Stimulated activated CD8-positive, alpha-beta memory T cell treated with anti-CD3 and anti-CD28 coated beads, Interleukin-2, amount 100 ng/mL, for 1 hour (primary cell): ENCODE data around the gene SLC12A1.

Source experiments
- DNase-seq, 2 donors: peaks; one replicate each; pipeline ENCODE4 v3.0.0-alpha.2; 2020; ENCODE audit warnings: low read depth in 2 of 2

Gene SLC12A1

GRCh38 chr15:48242535-48242934, 36.4 kb downstream of the SLC12A1 start:
- DNase-seq = no peak

DNA sequence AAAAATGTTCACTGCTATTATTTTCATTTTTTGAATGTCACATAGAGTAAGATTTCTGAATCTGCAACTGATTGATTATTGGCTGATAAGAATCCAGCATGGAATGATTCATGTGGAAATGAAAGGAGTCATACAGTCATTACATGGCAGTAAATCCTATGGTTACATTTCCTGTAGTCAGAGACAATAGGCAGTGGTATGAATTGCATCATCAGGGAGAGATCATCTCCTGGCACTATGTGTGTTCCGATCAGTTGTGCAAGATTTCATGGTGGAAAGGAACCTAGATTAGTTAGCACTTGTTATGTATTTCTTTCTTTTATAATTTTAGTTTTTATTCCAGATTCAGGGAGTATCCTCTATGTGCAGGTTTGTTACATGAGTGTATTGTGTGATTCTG, 38.8 kb downstream of the SLC12A1 start:
- no peak for DNase-seq

GRCh38 chr15:48248414-48248813, 42.3 kb downstream of the SLC12A1 start:
- DNase-seq = no peak

GRCh38 chr15:48250640-48251076, 44.6 kb downstream of the SLC12A1 start:
- DNase-seq = no peak

DNA sequence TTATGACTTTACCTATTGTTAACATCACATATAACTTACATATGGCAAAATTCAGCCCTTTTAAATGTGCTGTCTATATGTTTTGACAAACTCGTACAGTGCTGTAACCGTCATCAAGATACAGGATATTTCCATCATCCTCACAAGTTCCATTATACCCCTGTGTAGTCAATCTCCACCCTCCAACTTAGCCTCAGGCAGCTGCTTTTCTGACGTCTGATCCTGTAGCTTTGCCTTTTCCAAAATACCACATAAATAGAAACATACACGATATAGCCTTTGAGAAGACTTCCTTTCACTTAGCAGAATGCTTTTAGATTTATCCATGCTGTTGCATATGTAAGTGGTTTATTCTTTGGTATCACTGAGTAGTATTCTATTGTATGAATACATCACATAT, 47.1 kb downstream of the SLC12A1 start:
- no peak for DNase-seq

GRCh38 chr15:48265135-48265534, 59.0 kb downstream of the SLC12A1 start:
- no peak for DNase-seq

- DNase-seq = no peak
These were observed 60.1 kb downstream of the SLC12A1 start for GRCh38 chr15:48266024-48266689.

GRCh38 chr15:48267766-48268165, 61.7 kb downstream of the SLC12A1 start:
- no peak for DNase-seq

DNA sequence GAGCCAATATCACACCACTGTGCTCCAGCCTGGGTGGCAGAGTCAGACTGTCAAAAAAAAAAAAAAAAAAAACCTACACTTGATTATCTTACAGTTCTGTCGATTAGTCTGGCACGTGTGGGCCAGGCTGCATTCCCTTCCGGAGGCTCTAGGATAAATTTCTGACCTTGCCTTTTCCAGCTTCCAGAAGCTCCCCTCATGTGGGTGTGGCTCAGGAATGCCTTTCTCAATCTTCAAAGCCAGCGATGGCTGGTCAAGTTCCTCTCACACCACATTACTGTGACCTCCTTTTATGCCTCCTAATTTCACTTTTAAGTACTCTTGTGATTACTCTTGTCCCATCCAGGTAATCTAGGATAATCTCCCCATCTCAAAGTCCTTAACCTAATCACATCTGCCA, 66.9 kb downstream of the SLC12A1 start:
- no peak for DNase-seq

DNA sequence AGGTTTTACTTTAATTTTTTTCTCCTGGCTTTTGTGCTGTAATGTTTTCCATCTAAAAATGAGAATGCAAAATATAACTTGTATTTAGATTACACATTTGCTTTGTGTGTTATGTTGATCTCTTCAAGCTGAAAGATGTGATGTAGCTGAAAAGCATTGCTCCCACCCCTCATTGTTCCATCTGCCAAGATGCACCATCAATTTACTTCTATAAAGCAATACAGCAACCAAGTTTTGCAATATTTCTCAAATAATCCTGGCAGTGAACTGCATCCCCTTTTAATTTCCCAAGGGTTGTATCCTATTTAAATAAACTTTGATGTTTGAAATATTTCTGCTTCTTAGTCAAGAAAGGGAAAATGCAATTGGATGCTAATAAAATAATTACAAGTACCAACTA, 72.6 kb downstream of the SLC12A1 start:
- no peak for DNase-seq

GRCh38 chr15:48279608-48280007, 73.5 kb downstream of the SLC12A1 start:
- no peak for DNase-seq

GRCh38 chr15:48281674-48282073, 75.6 kb downstream of the SLC12A1 start:
- DNase-seq = no peak

GRCh38 chr15:48282216-48282615, 76.1 kb downstream of the SLC12A1 start:
- no peak for DNase-seq

DNA sequence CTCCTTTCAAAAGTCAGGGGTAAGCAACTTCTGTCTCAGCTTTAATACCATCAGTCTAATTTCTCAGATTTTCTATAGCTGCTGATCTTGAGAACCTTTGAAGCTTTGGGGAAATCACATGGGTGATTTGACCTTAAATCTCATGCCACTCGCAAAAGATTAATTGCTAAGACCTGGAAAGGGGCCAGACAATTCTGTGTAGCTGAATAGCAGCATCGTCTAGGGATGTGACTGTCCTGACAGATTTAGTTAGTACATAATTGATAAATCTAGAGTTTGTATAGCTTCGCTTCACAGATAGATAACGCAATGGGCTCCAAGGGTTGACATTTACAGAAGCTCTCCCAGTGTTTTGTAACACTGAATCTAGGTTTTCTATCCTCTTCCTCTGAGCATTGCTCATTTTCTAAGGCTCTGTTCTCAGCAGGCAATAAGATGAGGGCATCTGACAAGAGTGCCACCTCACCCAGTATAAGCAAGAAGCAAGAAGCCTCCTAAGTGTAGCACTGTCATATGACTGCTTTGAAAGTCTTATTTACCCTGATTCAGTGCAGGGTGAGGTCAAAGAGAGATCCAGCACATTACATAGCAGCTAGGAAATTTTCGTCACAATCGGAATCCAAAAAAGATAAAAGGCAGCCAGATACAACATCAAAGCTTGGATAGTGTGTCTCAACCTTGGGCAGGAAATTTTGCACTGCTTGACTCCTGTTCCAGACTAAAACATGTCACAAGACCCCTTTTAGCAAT, 77.5 kb downstream of the SLC12A1 start:
- no peak for DNase-seq

DNA sequence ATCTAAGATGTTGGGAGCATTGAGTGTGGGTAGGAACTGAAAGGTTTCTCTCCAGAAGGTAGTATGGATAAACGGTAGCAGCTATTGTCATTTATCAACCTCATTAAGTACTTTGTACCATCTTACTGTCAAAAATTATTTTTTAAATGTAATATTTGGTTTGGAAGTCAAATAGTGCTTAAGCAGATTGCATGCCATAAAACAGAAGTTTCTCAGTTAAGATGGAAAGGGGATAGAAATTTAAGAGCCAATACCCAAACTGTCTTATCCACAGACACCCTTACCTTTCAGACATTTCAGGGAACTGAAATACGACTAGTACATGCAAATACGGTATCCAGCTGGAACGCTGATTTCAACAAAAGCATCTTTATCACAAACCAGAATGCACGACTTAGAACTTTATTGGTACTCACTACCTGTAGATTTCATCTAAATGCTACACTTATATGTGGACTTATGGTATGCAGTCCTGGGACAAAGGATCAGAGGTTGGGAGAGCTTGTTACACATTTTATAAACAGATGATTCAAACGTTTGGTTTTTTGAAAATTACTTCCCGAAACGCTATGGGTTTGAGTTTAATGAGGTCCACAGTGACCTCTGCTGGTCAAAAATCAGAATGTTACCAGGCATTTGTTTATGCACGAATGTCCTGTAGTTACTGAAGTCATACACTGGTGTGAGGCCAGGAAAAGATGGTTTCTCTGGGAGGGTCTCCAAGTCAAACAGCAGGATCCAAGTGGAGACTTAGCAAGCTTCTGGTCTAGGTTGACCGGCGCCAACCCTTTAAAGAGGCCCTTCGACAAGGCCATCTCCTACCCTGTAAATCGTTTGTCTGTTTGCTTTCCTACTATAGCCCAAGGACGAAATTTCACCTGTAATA, 79.5 kb downstream of the SLC12A1 start:
- no peak for DNase-seq

- DNase-seq = no peak
These were observed 83.5 kb downstream of the SLC12A1 start for GRCh38 chr15:48289628-48290027.

DNA sequence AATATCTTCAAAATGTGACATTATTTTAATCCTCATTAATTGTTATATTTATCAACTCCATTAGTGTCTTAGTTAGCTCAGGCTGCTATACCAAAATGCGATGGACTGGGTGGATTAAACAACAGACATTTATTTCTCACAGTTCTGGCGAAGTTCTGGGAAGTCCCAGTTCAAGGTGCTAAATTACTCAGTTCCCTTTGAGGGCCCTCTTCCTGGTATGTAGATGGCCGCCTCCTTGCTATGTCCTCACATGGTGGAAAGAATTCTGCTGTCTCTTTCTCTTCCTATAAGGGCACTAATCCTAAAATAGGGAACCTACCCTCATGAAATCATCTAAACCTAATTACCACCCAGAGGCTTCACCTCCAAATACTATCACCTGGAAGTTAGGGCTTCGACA, 86.4 kb downstream of the SLC12A1 start:
- DNase-seq = no peak

- no peak for DNase-seq
These were observed 91.6 kb downstream of the SLC12A1 start for GRCh38 chr15:48297668-48298067.

DNA sequence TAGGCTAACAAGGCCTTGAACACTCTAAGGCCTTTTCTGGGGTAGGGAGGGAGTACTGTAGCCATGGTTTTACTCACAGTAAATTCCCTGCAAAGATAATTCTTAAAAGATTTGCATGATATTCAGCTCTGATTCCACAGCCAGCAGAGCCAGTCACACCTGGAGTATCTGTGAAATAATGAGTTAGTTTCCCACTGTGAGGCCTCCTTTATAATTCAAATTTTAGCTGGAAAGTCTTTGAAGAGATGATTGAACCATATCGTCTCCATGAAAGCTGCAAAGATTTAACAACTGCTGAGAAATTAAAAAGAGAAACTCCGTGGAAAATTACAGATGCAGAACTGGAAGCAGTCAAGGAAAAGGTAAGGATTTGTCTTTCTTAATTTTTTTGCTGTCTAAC, 92.8 kb downstream of the SLC12A1 start:
- no peak for DNase-seq

- no peak for DNase-seq
These were observed 93.9 kb downstream of the SLC12A1 start for GRCh38 chr15:48300038-48300437.

- DNase-seq = no peak
These were observed 98.3 kb downstream of the SLC12A1 start for GRCh38 chr15:48304398-48304797.

DNA sequence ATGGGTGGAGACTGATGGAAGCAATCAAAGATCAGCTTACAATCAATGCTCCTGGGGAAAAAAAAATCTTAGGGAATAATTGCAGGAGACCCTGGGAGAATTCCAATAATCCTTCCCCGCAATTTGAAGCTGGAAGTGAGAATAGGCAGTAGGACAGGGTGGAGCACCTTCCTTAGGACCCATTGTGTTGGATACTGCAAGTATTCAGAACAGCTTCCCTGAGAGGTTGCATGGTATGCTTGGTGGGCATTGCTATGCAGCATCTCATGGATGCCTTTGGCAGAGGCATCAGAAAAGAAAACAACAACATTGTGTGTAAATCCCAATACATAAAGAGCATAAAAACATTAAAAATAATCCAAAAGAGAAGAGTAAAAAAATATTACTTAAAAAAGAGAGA, 100.5 kb downstream of the SLC12A1 start:
- no peak for DNase-seq

- DNase-seq = no peak
These were observed 101.5 kb downstream of the SLC12A1 start for GRCh38 chr15:48307586-48307985.
